Colonic mucosa (tissue), 4 donors: ENCODE data around the gene COMMD8. TPM values are rescaled to one million over a fixed set of nuclear protein-coding genes. Genes with fewer than 3 reads are reported as not detected.

Experiments used
- DNase-seq: peaks from one replicate; pipeline ENCODE4 v3.0.0-alpha.2; 2020
- H3K27ac ChIP-seq: fragments of 200-600 bp; one replicate; pipeline ENCODE4 v1.8.0; 2021
- H3K27me3 ChIP-seq: fragments of 200-600 bp; one replicate; pipeline ENCODE4 v1.8.0; 2021
- H3K36me3 ChIP-seq: fragments of 200-600 bp; one replicate; pipeline ENCODE4 v1.8.0; 2021
- H3K4me1 ChIP-seq: fragments of 200-600 bp; one replicate; pipeline ENCODE4 v1.8.0; 2021; ENCODE audit warnings: mild to moderate bottlenecking
- H3K4me3 ChIP-seq: fragments of 200-600 bp; one replicate; pipeline ENCODE4 v1.8.0; 2021
- H3K9ac ChIP-seq, 2 donors: one replicate each; pipeline ENCODE4 v1.7.0; 2013; ENCODE audit warnings: control low read depth in 2 of 2, low read depth in 2 of 2, low read length in 2 of 2
- H3K9me3 ChIP-seq: fragments of 200-600 bp; one replicate; pipeline ENCODE4 v1.8.0; 2021
- CTCF ChIP-seq: fragments of 200-600 bp; IDR thresholded peaks from one replicate; pipeline ENCODE4 v1.8.0; 2022; ENCODE audit warnings: antibody characterized with exemption, mild to moderate bottlenecking
- intact Hi-C: fragments of 100-400 bp; cut with DNase I; formaldehyde crosslinking; loops from one replicate; pipeline ENCODE4 v1.14.1; 2022
- total RNA-seq, 2 donors: library from RNA; stranded (reverse); fragmentation: NEBNext Ultra II Directional in 1 of 2; extraction: Animal tissue kit (Norgen Biotek cat#: 25700) in 1 of 2; gene quantifications; one replicate each; pipeline ENCODE4 v1.2.1, GENCODE V29; 2021
- donor health status: healthy.
- donor health status: DM: no; HTN: no; CAD: no.
- donor health status: DM: no; HTN: no; CAD: no.

COMMD8 gene
- 10 to 100 TPM; 18.6 to 21.8 TPM for total RNA-seq

- Histone ChIP-seq H3K4me1 (no peaks in the 10 kb centered on the region), H3K27me3 (no peaks in the 10 kb centered on the region), H3K9me3 (no peaks in the 10 kb centered on the region), H3K9ac (peak within 1 kb of the TSS; percentile 41 to 79), H3K27ac (peak within 1 kb of the TSS; percentile 76), H3K36me3 (no peaks in the 10 kb centered on the region), H3K4me3 (peak within 1 kb of the TSS; percentile 84)
- TF ChIP-seq CTCF, result no peak
- intact Hi-C loops, result loop anchor here (10.0 kb wide), 1 partner anchor 101 kb away; no protein-coding TSS in a partner anchor
- DNase-seq, result peak; percentile 98
Measured at GRCh38 chr4:47463235-47463956, at the start of gene COMMD8. TSS of gene COMMD8 (minus strand) at chr4:47463702. CDS start at chr4:47463651, 51 bp downstream.

- H3K4me1 ChIP-seq, result no peaks in the 10 kb centered on the region
- no peaks in the 10 kb centered on the region for H3K27me3 ChIP-seq
- intact Hi-C loops, result no loop called here
- no peak overlapping the region for H3K4me3 ChIP-seq
- H3K36me3 ChIP-seq, result no peaks in the 10 kb centered on the region
- no peak overlapping the region for H3K27ac ChIP-seq
- H3K9ac ChIP-seq, result no peak overlapping the region
- no peak for DNase-seq
- H3K9me3 ChIP-seq, result no peaks in the 10 kb centered on the region
- no peak for TF ChIP-seq CTCF
Measured at GRCh38 chr4:47510506-47511143, 47.1 kb upstream of the COMMD8 start.

DNA sequence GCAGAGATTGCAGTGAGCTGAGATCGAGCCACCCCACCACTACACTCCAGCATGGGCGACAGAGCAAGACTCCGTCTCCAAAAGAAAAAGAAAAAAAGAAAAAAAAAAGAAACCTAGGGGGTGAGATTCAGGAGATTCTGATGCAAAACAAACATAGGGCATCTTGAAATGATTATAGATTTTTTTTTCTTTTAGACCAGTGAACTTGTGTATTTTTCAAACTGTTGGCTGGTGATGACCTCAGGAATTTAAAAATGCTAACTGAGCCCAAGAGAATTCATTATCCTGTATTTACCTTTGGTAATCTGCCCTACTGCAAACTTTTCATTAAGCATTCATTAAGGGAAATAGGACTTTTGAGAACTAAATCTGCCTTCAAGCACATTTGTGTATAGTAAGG lies 42.2 kb upstream of the COMMD8 start:
- Histone ChIP-seq H3K4me3 (no peak overlapping the region), H3K36me3 (no peaks in the 10 kb centered on the region), H3K9me3 (no peaks in the 10 kb centered on the region), H3K9ac (no peak overlapping the region), H3K4me1 (no peaks in the 10 kb centered on the region), H3K27me3 (no peaks in the 10 kb centered on the region), H3K27ac (no peak overlapping the region)
- intact Hi-C loops, result no loop called here
- no peak for TF ChIP-seq CTCF
- no peak for DNase-seq

DNA sequence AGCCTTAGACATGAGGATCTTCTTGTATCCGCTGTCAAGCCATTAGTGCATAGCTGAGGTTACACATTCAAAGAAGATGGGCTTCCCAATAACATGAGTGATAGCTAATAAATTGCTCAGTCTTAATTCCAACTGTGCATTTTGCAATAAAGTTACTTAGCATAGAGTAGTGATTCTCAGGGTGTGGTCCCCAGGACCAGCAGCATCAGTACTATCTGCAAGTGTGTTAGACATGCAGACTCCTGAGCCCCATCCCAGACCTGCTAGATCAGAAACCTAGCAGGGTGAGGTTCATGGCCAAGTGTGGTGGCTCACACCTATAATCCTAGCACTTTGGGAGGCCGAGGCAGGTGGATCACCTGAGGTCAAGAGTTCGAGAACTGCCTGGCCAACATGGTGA lies 41.6 kb upstream of the COMMD8 start:
- H3K27me3 ChIP-seq, result no peaks in the 10 kb centered on the region
- no peaks in the 10 kb centered on the region for H3K9me3 ChIP-seq
- no peak overlapping the region for H3K27ac ChIP-seq
- intact Hi-C loops, result no loop called here
- no peaks in the 10 kb centered on the region for H3K36me3 ChIP-seq
- no peak overlapping the region for H3K9ac ChIP-seq
- TF ChIP-seq CTCF, result no peak
- no peaks in the 10 kb centered on the region for H3K4me1 ChIP-seq
- H3K4me3 ChIP-seq, result no peak overlapping the region
- no peak for DNase-seq

GRCh38 chr4:47500776-47501175 lies 37.3 kb upstream of the COMMD8 start:
- Histone ChIP-seq H3K4me3 (no peak overlapping the region), H3K4me1 (no peaks in the 10 kb centered on the region), H3K36me3 (no peaks in the 10 kb centered on the region), H3K9me3 (no peaks in the 10 kb centered on the region), H3K27me3 (no peaks in the 10 kb centered on the region), H3K27ac (no peak overlapping the region), H3K9ac (no peak overlapping the region)
- no peak for DNase-seq
- intact Hi-C loops, result no loop called here
- TF ChIP-seq CTCF, result no peak
